HG02798 (cell line): ENCODE measurements around the gene C1orf146.
"Not testable (repeated sequence)": the region's sequence is repeated elsewhere in the genome, so short reads cannot be mapped to it uniquely, and the experiment has no call there.

Experiments
- ATAC-seq: cut with Tn5 transposase; IDR thresholded peaks from one replicate; pipeline ENCODE4 v1.9.1; 2021; ENCODE audit warnings: mild to moderate bottlenecking; ENCODE audit not compliant: unreplicated experiment, poor library complexity

Gene C1orf146, protein sequence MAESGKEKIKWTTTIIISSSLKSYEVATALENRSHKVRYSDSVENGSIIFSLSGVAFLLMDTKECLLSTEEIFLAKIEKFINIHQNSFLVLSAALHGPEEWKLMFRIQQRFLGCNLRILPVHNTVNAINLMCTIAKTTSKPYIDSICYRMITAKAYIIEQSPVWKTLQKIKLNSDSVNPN

DNA sequence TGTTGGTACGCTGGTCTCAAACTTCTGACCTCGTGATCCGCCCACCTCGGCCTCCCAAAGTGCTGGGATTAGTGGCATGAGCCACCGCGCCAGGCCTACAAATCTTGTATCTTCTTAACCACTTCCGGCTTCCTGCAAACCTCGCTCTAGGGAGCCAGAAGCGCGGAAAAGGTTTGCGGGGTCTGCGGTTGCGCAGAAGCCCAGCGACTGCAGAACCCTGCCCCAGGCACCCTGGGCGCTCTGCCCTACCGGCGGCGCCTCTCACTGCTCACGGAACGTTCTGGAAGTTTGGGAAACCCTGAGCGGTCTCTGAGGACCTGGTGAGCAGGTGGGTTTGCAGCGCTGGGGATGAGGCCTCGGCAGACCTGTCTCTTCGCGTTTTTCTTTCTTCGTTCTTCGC, at the start of gene C1orf146:
Gene C1orf146, plus strand, starts transcription at position 195 of the 400 bp plus-strand sequence. CDS start 13,506 bp downstream, outside the sequence.
- ATAC-seq: no peak

DNA sequence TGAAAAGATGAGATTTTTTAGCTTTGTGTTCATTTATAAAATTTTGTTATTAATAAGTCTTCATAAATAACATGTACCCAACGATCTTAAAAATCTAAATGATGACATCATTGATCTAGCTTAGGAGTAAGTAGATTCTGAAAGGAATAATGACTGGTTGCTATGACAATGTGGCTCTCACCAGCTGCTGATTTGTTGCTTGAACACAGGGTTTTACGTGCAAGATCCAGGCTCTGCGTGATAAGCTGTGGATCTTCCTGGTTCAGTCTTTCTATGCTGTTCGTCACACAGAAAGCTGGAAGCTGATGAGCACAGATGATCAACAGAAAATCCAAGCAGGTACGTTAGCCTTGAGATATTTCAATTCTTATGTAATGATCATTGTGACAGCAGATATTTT, 49.1 kb upstream of the C1orf146 start:
- no peak for ATAC-seq

DNA sequence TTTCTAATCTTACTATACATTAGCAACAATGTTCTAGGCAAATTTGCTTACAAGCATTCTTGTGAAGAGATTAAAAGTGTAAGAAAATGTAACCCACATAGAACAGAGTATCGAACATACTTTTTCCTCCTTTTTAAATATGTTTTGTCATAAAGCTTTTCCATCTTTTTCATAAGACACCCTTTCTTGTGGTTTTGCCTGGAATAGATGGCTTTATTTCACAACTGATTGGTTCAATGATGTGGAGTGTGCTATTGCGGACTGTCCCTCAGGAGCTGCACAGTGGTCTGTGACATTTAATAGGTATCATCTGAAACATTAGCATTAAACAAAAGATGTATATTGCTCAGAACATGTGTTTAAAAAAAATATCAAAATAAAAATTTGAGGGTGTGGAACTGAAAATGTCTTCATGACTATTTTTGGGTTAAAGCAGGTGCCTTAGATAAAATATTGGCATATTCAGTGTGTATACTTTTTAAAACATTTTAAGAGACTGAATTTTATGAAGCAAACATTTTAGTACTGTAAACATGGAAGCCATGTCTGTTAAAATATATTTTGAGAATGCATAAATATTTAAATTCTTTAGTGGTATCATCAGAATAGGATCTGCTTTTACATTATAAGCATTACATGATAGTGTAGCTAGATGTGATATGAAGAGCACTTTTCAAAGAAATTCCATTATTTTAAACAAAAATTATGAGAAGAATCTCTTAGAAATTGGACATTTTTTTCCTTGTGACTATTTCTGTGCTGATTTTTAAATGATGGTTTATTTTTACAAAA, 48.3 kb upstream of the C1orf146 start:
- no peak for ATAC-seq

DNA sequence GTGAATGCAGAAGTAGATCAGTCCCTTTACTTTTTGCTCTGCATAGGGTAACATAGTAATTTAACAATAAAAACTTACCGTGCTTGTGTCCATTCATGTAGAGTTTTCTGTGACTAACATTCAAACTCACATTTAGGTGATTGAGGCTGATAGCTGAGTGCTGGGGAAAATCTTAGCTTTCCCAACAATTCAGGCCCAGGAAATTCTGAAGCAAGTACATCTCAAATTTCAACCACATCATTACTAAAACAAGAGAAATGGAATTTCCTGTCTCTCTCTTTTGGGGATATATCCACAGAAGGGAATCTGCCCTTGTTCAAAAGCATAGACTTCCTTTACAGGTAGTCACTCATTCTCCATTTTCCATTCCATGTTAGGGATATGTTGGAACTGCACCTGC, 33.1 kb upstream of the C1orf146 start:
- ATAC-seq: no peak

DNA sequence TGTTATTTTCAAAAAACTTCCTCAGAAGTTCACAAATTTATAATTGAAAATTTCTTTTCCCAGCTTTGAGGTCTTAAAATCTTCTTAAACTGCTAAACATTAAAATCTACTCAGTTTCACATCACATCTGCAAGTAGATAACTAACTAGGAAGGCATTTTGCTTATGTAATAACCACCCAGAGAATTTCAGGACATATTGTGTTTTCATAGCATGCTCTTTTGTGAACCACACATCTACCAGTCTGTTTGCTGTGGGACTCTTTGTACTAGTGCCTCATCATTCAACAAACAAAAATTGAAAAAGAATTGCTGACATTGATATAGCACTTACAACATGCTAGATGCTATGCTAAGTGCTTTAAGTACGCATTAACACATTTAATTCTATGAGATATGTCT, 31.6 kb upstream of the C1orf146 start:
- no peak for ATAC-seq

DNA sequence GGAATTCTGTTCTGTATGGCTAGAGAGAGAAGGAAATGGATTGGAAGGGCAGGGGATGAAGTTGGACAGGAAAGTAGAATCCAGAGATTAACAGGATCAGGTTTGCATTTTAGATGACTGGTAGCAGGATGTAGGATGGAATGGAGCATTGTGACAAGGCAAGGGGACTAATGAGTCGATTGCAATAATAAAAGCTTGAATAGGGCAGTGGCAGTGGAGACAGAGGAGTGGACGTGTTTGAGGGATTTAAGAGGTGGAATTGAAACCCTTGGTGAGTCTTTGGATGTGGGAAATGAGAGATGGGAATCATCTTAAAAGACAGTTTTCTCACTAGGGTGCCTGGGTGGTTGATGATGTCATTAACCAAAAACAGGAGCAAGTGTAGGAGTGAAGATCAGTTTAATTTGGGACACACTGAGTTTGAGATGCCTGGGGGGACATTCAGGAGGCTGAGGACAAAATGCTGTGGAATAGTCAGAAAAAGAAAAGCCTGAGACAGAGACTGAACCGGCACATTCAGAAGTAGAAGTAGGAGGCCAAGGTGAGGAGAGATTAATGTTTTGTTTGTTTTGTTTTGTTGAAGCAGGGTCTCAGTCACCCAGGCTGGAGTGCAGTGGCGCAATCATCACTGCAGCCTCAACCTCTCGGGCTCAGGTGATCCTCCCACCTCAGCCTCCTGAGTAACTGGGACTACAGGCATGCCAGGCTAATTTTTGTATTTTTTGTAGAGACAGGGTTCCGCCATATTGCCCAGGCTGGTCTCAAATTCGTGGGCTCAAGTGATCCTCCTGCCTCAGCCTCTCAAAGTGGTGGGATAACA, 29.1 kb upstream of the C1orf146 start:
- ATAC-seq: no peak

DNA sequence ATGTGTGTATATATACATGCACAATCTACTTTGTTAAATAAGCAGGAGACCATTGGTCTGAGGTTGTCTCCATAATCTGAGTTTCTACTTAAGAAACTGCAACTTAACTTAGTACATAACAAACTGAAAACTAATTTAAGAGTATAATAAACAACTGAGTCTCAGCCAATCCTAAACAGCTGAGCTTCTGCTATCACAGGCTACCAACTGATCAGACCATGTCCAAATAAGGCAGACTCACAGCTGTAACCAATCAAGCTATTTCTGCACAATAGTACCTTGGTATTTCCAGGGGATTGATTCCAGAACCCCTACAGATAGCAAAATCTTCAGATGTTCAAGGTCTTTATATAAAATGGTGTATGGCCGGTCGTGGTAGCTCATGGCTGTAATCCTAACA, 26.0 kb upstream of the C1orf146 start:
- no peak for ATAC-seq

DNA sequence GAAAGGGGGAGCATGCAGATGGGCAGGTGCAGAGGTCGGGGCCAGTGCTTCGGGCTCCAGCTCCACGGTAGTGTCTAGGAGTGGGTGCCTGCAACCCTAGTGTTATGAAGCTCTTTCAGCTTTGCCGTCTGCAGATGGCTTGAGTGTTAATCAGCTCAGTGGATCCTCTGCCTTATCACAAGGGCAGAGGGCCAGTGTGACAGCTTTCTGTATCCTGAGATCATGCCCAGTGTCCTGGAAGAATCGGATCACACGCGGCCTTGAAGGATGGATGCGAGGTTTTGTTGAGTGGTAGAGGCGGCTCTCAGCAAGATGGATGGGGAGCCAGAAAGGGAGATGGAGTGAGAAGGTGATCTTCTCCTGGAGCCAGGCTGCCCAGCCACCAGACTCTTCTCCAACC, 25.5 kb upstream of the C1orf146 start:
- no peak for ATAC-seq

DNA sequence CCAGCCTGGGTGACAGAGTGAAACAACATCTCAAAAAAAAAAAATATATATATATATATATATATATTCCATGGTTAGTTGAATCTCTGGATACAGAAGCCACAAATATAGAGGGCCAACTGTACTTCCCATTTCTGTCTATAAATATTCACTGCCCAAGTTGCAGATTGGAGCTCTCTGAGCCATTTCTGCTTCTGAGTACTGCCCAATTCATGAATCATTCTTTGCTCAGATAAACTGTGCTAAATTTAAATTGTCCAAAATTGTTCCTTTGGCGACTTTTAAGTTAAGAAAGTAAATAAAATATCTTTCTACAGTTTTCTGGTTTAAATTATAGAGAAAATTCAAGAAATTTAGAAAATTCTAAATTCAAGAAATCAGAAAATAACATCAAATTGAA, 23.2 kb upstream of the C1orf146 start:
- ATAC-seq: no peak

DNA sequence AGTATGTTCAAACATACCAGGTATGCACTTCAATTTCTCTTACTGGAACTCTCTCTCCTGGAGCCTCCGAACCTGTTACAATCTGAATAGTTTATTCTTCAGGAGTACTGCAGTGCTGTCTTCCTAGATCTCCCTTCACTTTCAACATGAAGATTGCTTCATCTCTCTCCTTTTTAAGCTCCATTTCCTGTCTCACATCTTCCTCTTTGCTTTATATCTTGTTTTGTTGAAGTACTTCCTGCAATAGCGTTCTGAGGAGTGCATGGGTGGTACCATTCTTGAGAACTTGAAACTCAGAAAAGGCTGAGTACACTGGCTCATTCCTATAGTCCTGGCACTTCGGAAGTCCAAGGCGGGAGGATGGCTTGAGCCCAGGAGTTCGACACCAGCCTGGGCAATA, 15.7 kb upstream of the C1orf146 start:
- ATAC-seq: no peak

DNA sequence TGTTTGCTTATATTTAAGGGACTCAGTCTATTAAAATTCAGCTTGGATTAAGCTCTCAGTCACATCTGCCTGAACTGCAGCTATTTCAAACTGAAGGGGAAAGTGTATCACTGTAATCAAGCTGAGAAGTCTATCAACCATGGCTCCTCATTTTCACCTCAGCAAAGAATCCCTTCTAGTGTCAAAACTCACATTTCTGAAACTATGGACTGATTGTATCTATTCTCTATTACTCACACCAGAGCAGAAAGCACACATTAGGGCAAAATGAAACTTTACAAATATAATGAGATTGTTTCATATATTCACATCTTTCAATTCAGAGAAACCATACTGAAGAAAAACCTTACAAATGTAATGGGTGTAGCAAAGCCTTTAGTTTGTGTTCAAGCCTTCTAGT, 14.6 kb upstream of the C1orf146 start:
- no peak for ATAC-seq

DNA sequence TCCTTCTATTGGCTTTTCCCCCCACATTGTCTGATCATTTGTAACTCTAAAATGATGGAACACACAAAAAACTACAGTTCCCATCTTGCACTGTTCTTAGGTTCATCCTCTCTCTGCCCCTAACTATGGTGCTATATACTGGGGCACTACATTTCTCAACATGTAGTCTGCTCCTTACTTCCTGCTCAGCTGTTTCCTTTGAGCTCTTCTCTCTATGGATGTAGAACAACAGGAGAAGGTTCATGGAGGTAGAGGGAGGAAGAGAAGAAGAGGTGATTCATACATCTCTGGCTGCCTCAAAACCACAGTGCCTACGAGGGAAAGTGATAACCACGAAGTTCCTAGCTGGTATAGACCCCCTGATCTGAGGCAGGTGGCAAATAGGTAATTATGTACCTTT, 7.0 kb upstream of the C1orf146 start:
- no peak for ATAC-seq

DNA sequence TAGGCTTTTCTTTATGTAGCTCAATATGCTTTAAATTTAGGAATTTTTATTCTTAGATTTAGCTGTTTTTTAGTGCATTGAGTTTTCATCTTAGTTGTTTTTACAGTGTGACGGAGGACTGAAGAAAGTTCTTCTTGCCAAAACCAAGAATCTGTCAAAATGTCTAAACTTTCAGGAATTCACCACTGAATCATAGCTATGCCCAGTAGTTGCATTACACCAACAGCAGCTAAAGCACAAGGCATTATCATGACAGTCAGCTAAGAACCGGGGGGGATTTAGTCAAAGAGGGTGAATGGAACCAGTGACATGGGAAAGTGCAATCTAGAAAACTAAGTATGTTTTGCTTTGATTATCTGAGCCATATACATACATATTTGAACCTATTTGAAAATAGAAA, 6.5 kb upstream of the C1orf146 start:
- no peak for ATAC-seq

DNA sequence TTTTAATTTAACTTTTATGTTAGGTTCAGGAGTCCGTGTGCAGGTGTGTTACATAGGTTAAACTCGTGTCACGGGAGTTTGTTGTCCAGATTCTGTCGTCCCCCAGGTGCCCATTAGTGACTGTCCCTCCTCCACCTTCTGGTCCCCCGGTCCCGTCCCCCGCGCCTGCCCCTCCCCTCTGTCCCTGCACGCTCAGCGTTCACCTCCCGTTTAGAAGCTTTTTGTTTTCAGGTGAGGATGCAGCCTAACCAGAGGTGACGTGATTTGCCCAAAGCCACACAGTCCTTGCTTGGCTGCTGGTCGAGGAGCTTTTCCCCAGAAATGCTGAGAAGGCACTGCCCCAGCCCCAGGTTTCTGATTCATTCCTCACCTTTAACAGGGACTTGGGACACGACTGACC, 844 bp downstream of the C1orf146 start:
- no peak for ATAC-seq

DNA sequence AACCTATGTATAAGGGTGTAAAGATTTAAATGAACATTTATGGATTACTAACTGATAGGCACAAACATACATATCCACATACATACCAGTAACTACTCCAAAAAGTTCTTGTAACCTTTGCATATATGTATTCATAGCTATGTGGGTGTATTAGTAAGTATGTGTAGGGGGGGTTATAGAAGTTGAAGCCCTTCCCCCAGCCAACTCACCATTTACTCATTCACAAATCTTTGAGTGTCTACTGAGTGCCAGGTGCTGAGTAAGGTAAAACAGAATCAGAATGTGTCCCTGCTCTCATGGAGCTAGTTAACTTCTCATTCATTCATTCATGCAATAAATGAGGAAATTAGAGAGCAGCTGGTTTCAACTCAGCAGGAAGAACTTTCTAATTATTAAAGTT, 1.3 kb downstream of the C1orf146 start:
- ATAC-seq: no peak

DNA sequence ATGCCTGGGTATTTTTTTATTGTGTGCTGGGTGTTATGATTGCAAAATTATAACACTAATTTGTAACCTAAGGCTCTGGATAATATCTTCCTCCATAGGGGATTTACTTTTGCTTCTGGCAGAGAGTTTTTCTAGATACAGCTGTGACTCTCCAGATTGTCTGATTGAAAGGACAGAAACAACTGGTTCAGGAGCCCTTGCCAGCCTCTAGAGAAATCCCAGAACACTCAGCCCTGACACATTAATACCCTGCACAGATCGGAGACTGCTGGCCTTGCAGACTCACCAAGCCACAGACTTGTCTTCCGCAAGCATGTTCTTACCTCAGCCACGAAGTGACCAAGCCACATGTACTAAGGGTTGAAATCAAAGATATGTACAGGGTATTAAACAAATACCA, 10.7 kb downstream of the C1orf146 start:
- no peak for ATAC-seq

DNA sequence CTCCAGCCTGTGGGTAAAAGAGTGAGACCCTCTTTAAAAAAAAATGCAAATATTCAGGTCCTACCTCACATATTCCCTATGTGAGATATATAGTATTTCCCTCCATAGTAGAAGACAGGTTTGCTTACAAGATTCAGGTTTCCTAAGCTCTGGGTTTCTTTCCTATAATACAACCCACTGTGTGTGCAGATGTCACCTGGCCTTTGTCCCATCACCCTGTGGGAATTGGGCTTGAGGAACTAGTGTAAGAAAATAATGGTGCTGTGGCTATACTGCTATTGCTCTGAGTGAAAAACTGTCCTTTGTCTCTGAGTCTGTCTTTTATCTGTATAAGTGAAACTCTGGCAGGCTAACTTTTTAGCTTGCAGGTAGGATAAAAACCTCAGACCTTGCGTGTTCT, 13.0 kb downstream of the C1orf146 start:
- no peak for ATAC-seq

DNA sequence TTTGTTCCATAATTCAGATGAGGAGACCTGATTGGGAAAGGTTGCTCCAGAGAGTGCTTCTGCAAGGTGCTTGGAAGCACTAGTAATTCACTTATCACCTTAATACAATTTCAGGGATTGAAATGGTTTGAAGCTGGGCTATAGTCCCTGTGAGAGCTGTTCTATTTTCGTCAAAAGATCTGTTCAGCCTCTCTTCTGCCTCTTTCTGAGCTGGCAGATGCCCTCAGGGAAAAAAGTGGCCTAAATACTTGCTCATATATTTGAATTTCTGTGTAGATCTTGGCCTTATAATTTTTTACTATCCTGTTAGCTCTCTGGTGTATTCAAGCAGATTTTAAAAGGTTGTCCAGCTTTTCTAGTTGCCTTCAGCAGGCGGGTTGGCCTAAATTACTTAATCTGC, 22.3 kb downstream of the C1orf146 start:
- ATAC-seq: no peak

DNA sequence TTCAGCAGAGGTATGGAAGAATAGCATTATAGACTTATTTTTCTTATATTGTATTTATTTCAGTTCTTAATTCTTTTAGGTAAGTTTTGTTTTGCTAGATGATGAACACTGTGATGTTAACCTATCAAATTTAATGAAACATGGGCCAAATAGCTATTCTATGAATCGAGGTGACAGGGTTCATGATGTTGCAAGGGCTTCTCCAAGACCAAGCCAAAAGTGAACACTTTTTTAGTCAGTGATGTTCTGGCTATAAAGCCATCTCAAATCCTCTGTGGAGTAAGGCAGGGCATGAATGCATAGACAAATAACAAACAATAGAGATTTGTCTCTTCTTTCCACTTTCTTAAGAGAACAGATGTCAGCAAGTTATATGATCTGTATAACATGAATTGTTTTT, 26.7 kb downstream of the C1orf146 start:
- no peak for ATAC-seq

DNA sequence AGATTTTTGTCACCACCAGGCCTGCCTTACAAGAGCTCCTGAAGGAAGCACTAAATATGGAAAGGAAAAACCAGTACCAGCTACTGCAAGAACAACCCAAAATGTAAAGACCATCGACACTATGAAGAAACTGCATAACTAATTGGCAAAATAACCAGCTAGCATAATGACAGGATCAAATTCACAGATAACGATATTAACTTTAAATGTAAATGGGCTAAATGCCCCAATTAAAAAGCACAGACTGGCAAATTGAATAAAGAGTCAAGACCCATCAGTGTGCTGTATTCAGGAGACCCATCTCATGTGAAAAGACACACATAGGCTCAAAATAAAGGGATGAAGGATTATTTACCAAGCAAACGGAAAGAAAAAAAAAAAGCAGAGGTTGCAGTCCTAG, 37.0 kb downstream of the C1orf146 start:
- ATAC-seq: not testable (repeated sequence)

DNA sequence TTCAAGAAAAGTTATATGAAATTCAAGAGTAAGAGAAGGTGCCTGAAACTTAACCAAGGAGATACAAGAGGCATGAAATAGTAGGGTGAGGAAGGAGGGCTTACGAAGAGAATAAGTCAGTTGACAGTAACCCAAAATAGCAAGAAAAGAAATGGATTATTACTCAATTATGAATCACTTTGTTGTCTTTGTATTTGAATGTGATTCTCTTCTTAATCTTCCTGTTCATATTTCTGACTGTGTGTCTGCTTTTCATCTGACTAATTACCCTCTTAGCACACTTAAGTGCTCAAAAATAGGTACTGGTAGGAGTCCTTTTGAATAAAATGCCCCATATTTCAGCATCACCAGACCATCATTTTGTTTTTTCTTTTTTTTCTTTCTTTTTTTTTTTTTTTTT, 41.6 kb downstream of the C1orf146 start:
- ATAC-seq: no peak
